ENCODE results near the gene RTL5.

Gene RTL5

GRCh38 chrX:72130156-72130761 is 1.5 kb downstream of the RTL5 start:
- DNase-seq (ENCODE audit: low spot score): no peak
- TF ChIP-seq, protein P1, sequence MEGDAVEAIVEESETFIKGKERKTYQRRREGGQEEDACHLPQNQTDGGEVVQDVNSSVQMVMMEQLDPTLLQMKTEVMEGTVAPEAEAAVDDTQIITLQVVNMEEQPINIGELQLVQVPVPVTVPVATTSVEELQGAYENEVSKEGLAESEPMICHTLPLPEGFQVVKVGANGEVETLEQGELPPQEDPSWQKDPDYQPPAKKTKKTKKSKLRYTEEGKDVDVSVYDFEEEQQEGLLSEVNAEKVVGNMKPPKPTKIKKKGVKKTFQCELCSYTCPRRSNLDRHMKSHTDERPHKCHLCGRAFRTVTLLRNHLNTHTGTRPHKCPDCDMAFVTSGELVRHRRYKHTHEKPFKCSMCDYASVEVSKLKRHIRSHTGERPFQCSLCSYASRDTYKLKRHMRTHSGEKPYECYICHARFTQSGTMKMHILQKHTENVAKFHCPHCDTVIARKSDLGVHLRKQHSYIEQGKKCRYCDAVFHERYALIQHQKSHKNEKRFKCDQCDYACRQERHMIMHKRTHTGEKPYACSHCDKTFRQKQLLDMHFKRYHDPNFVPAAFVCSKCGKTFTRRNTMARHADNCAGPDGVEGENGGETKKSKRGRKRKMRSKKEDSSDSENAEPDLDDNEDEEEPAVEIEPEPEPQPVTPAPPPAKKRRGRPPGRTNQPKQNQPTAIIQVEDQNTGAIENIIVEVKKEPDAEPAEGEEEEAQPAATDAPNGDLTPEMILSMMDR (IDR thresholded peaks at IDR 0.05; ENCODE audit: extremely low read depth, insufficient read depth, missing control alignments): no peak
- in situ Hi-C loops (cut with MboI; ENCODE audit: low pct_unique_long_range_greater_than_20kb, low sequenced_read_pairs, unreplicated experiment): no loop called here

GRCh38 chrX:72129661-72130060 is 2.1 kb downstream of the RTL5 start:
- in situ Hi-C loops (cut with MboI; ENCODE audit: low pct_unique_long_range_greater_than_20kb, low sequenced_read_pairs, unreplicated experiment): loop anchor here (10.0 kb wide), 1 partner anchor 105 kb away; no protein-coding TSS in a partner anchor
- no peak for DNase-seq (ENCODE audit: low spot score)
- TF ChIP-seq, protein P1 (IDR thresholded peaks at IDR 0.05; ENCODE audit: extremely low read depth, insufficient read depth, missing control alignments): no peak

GRCh38 chrX:72128881-72129280 is 2.8 kb downstream of the RTL5 start:
- DNase-seq (ENCODE audit: low spot score): no peak
- TF ChIP-seq, protein P1 (IDR thresholded peaks at IDR 0.05; ENCODE audit: extremely low read depth, insufficient read depth, missing control alignments): peak; percentile 32
- in situ Hi-C loops (cut with MboI; ENCODE audit: low pct_unique_long_range_greater_than_20kb, low sequenced_read_pairs, unreplicated experiment): loop anchor here (10.0 kb wide), 1 partner anchor 104 kb away; no protein-coding TSS in a partner anchor

DNA sequence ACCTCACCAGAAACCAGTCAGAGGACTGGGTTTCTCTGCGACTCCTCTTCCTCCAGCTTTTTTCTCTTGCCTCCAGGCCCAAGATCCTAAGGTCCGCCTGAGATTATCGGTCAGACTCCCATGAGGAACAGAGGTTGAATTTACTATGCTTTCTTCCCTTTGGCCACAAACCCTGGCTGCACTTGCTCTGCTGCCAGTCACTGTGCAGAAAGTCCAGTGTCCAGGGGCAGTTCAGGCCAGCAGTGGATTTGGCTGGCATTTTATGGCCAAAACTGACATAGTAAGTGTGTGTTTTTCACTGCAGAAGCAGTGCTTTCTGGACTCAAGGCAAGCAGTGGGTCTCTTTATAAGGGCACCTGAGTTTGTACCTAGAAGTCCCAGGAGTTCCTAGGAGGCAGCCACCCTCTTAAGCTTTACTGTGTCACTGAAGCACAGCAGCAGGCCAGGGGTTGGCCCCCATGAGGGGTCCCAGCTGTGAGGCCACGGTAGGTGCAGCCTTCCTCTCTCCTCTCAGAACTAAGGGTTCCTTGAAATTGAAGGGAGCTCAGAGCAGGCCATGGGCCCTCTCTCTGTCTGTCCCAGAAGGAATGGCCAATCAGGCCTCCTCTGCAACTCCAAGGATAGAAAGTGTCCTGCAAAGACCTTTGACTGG is 3.4 kb downstream of the RTL5 start:
- TF ChIP-seq, protein P1 (IDR thresholded peaks at IDR 0.05; ENCODE audit: extremely low read depth, insufficient read depth, missing control alignments): no peak
- in situ Hi-C loops (cut with MboI; ENCODE audit: low pct_unique_long_range_greater_than_20kb, low sequenced_read_pairs, unreplicated experiment): loop anchor here (10.0 kb wide), 1 partner anchor 104 kb away; no protein-coding TSS in a partner anchor
- no peak for DNase-seq (ENCODE audit: low spot score)

GRCh38 chrX:72127332-72127731 is 4.4 kb downstream of the RTL5 start:
- TF ChIP-seq, protein P1 (IDR thresholded peaks at IDR 0.05; ENCODE audit: extremely low read depth, insufficient read depth, missing control alignments): no peak
- DNase-seq (ENCODE audit: low spot score): no peak
- in situ Hi-C loops (cut with MboI; ENCODE audit: low pct_unique_long_range_greater_than_20kb, low sequenced_read_pairs, unreplicated experiment): loop anchor here (10.0 kb wide), 1 partner anchor 103 kb away; no protein-coding TSS in a partner anchor

DNA sequence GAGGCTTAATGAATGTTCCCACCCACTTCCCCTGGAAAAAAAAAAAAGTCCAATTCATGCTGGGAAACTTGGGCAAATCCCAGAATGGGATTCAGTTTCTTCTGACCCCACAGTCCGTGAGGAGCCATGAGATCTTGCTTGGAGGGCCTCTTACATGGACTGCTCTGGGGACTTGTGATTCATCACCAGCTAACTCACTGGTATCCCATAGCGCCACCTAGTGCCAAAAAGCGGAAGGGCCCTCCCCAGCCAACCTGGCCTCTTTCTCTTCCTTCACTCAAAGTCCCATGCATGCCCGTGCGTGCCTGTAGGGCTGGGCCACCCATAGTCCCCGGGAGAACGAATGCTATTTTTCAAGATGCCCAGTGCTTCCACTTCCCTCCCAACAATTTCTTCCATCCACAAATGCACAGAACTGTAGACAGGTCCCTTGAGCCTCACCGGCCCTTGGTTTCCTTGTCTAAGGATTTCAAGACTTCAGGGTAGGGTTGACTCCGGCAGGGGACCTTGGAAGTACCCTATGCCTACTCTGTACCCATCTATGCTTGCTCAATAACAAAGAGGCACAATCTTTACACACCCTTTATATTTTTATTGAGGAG is 5.1 kb downstream of the RTL5 start:
- peak; percentile 85 for DNase-seq (ENCODE audit: low spot score)
- in situ Hi-C loops (cut with MboI; ENCODE audit: low pct_unique_long_range_greater_than_20kb, low sequenced_read_pairs, unreplicated experiment): loop anchor here (10.0 kb wide), 1 partner anchor 102 kb away; no protein-coding TSS in a partner anchor
- TF ChIP-seq, protein P1 (IDR thresholded peaks at IDR 0.05; ENCODE audit: extremely low read depth, insufficient read depth, missing control alignments): peak; percentile 91
